DMS 273 treated with DMSO at 0.1 percent for 48 hours (cell line): Measurements from ENCODE around the gene CAPN12.

Source experiments
- DNase-seq: peaks from one replicate; lab custom pipeline; 2025; lab: John Stamatoyannopoulos, UW

The CAPN12 gene

DNA sequence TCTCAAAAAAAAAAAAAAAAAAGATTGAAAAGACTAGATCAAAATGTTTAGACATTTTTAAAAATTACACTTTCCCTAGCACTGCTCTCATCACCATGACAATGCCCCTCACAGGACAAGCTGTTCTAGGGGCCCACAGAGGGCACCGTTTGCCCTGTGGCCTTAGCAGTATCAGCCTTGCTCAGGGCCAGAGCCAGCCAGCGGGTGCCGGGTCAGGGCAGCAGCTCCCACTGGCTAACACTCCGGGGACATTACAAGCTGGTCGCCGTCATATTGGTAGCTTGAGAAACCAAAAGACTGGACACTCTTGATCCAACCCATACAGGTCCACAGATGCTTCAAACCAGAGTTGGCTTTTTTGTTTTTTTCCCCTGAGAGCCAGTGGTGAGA, 18.0 kb downstream of the CAPN12 start:
- DNase-seq, result no peak

DNA sequence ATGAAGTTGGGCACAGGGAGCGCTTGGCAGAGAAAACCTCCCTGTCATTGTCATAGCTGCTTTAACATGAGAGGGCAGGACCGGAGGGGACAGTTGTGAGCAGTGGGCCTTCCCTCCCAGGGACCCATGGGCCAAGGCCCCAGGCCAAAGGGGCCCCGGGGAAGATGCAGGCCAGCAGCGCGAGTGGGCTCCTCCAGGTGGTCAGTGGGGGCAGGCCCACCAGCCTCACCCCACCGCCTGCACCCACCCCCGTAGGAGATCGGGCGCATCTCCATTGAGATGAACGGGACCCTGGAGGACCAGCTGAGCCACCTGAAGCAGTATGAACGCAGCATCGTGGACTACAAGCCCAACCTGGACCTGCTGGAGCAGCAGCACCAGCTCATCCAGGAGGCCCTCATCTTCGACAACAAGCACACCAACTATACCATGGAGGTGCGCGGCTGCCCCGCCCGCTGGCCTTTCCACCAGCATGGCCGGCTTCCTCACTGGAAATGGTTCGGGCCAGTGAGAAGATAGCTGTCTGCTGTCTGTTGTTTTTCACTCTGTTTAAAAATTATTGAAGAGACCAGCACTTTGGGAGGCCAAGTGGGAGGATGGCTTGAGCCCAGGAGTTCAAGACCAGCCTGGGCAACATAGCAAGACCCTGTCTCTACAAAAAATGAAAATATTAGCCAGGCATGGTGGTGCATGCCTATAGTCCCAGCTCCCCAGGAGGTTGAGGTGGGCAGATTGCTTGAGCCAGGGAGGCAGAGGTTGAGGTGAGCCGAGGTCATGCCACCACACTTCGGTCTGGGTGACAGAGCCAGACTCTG, 18.6 kb downstream of the CAPN12 start:
- DNase-seq, result no peak

DNA sequence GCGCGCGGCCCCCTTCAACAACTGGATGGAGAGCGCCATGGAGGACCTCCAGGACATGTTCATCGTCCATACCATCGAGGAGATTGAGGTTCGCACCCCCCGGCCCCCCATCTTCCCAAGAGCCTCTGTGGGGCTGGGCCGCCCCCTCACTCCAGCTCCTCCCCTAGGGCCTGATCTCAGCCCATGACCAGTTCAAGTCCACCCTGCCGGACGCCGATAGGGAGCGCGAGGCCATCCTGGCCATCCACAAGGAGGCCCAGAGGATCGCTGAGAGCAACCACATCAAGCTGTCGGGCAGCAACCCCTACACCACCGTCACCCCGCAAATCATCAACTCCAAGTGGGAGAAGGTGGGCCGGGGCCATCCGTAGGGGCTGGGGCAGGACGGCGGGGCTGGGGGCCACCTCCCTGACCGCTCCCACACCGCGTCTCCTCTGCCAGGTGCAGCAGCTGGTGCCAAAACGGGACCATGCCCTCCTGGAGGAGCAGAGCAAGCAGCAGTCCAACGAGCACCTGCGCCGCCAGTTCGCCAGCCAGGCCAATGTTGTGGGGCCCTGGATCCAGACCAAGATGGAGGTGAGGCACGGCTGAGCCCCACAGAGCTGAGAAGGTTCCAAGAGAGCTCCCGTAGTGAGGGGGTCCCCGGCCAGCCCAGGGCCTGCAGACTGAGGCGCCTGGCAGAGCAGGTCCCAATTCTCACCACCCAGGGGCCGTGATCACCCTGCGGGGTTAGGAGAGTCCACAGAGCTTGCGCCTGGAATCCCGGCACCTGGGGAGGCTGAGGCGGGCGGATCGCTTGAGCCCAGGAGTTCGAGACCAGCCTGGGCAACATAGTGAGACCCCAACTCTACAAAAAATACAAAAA, 20.1 kb downstream of the CAPN12 start:
- no peak for DNase-seq

DNA sequence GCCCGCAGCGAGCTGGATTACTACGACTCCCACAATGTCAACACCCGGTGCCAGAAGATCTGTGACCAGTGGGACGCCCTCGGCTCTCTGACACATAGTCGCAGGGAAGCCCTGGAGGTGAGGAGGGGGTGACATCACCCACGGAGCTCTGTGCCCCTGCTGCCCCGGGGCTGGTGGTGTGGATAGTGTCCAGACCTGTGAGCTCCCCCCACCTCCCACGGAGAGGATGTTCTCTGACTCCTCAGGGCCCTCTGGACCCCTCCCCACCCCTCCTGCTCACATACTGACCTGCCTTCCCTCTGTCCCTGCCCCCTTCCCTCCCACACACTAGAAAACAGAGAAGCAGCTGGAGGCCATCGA, 20.7 kb downstream of the CAPN12 start:
- no peak for DNase-seq

DNA sequence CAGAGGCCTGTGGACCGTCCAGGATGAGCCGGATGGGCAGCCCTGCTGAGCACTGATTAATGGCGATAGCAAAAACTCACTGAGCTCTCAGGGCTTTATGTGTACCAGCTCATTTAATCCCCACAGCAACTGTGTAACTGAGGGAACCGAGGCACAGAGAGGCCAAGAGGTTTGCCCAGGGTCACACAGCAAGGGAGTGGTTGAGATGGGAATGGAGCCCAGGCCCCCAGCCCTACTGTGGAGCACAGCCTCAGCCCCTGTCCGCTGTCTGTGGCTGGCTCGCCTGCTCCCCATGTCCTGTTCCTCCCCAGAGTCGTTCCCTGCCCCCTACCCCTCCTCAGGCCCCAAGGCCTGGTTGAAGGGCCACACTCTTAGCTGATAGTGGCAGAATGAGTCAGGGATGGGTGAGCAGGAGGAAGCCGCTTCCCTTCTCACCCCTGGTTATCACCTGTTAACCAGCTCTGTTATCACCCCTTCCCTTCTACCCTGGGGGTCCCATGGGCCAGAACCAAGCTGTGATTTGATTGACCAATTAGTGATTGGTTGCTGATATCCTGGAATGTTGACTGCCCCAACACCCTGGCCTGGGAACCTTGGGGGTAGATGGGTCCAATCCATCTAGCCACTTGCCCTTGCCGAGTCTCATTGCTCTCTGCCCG, 21.2 kb downstream of the CAPN12 start:
- no peak for DNase-seq

DNA sequence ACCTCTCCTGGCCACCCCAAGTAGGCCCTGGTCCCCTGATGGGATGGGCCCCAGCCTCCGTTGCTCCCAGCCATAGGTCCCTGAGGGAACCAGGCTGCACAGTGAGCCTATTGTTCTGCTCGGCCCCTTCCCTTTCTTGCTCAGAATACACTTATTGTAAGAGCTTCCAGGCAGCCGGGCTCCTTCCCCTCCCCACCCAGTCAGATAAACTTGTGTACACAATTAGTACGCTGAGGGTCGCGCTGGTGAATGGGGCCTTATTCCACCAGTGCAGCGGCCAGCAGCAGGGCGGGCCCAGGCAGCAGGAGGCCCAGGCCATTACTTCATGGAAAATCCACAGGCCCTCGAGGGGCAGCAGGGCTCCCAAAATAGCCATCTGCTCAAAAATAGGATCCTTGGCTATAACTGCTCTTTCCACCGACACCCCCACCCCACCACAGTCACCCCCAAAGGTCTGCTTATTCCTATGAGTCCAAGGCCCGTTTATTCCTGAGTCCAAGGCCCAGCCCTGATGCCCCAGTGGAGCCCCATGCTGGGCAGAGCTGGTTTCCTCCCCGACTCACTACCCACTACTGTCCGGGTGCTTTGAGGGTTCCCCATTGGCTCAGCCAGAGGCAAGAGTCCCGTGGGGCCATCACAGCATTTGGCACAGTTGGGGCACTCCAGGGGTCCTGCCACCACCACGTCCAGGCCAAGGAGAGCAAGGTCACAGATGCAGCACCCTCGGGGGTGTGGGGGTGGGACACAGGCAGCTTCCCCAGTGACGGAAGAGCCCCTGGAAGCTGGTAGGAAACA, 22.1 kb downstream of the CAPN12 start:
- DNase-seq, result no peak

DNA sequence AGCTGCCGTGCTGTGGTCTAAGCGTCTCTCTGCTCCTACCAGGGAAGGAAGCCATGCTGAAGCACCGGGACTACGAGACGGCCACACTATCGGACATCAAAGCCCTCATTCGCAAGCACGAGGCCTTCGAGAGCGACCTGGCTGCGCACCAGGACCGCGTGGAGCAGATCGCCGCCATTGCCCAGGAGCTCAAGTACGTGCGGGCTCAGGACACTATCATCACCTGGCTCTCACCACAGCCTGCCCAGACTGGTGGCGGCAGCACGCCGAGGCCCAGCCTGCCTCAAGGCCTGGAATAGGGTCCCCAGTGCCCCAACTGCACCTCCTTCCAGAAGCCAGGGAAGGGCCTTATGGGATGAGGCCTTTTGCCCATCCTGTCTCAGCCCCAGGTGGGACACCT, 22.8 kb downstream of the CAPN12 start:
- no peak for DNase-seq

DNA sequence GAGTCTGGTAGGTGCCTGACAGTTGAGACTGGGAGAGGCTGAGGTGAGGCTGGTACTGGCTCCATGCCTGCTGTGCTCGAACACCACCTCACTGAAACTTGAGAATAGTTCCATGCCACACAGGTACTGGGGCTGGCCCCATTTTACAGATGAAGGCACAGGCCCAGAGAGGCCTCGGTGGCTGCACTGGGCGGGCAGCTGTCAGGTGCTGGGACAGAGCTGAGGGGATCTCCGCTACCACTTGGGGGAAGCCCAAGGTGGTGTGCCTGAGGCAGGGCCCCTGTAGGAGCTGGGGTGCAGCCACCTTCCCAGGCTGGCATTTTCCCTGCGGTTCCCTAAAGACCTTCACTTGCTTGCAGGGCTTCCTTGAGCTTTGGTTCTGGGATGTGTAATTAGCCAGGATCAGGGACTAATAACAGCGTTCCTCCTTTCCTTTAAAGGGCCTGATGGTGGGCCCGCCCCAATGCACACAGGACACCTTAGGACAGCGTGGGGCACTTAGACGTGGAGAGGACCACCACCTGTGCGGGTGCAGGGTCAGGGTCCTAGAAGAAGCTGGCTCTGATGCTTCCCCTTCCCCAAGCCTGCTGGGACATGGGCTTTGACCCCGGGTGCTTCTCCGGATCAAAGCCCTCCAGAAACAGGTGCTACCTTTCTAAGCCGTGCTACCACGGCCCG, 23.6 kb downstream of the CAPN12 start:
- DNase-seq, result no peak

DNA sequence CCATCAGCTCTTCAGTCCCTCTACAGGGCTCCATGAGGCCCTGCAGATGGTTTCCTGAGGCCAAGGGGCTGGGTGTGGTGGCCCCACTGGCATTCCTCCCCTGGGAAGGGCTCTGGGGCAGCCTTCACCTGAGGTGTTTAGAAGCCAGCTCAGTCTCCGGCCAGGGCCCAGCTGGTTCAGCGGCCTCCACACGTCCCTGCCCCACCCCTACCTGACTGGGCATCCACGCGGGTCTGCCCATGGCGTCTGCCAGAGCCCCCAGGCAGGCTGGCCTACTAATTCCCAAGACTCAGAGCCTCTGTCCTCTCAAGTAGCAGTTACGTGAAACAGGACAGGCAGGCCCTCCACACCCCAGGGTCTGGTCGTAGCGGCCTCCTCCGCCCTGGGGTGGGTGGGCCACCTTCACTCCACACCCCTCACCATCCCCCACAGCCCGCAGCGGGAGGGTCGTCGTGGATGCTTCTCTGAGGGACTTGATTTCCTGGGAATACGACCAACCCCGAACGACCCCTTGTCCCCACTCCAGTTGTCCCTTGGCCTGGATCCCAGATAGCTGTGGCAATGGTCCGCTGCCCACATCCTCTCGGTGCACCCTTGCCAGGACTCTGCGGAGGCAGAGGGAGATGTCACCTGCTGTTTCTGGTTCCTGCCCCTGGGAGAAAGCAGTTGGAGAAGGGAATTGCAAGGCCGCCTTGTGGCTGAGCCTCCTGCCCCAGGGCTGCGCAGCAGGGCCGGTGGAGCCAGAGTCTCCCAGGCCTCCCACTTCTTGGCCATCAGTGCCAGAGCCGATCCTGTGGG, 24.3 kb downstream of the CAPN12 start:
- no peak for DNase-seq

DNA sequence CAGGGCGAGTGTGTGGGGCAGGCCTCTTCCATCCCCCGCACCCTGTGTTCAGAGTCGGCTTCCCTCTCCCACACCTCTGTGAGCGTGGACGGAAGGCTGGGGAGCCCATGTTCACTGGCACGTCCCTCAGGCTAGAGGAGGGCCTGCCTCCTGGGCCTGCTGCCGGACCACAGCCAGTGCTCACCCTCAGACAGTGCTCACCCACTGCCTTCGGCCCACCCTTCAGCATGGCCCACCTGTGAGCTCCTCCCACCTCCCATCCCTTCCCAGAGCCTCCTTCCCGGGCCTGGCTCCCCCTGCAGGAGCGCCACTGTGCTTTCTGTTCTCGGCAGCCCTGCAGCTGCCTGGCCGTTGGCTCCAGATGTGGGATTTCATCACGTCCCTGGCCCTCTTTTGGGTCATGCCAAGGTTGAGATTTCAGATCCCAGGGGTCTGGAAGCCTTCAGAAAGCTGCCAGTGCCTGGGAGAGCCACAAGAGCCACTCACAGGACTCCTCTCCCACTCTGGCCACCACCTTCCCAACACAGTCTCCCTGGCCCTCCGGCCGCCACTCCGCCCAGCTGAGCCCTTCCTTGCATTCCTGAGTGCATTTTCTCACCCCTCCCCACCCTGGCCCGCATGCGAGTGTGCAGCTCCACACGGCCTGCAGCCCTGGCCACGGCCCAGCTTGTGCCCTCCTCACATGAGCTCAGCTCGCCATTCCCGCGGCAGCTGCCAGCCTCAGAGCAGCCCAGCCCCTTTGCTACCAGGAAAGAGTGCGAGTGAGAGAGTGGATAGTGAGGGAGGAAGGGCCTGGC, 25.3 kb downstream of the CAPN12 start:
- DNase-seq, result no peak

DNA sequence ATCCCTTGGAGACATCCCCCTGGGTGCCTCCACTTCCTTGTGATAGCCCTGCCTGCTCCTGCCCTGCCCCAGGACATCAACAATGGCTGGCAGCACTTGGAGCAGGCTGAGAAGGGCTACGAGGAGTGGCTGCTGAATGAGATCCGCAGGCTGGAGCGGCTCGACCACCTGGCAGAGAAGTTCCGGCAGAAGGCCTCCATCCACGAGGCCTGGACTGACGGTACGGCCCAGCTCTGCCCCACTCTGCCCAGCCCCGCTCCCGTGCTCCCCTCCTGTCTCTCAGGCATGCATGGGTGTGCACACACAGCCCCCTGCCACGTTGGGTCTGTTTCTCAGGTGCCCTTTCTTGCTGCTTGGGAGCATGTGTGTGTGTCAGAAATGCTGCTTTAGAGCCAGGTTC, 26.4 kb downstream of the CAPN12 start:
- DNase-seq, result no peak

DNA sequence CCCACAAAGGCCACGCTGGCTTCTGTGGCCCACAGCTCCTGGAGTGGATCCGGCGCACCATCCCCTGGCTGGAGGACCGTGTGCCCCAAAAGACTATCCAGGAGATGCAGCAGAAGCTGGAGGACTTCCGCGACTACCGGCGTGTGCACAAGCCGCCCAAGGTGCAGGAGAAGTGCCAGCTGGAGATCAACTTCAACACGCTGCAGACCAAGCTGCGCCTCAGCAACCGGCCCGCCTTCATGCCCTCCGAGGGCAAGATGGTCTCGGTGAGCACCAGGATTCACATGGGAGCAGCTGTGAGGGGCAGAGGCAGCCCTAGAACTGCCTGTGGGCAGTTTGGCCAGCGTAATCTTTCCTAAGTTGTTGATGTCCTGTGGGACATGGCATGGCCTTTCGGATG, 27.2 kb downstream of the CAPN12 start:
- DNase-seq, result no peak

DNA sequence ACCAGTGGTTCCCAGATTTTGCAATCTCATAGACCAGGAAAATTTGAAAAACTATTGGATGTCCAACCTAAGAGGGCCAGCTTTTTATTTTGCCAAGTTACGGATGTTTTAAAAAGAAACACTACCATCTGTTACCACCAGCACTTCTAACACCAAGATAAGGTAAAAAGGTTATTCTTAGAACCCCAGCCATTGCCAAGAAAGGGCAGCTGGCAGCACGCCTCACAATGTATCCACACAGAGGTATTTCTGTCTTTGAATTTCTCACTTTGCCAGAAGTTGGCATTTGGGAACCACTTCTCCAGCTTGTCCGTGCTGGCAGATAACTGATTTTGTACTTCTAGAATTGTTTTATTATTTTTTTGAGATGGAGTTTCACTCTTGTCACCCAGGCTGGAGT, 28.7 kb downstream of the CAPN12 start:
- DNase-seq, result peak; percentile 72

DNA sequence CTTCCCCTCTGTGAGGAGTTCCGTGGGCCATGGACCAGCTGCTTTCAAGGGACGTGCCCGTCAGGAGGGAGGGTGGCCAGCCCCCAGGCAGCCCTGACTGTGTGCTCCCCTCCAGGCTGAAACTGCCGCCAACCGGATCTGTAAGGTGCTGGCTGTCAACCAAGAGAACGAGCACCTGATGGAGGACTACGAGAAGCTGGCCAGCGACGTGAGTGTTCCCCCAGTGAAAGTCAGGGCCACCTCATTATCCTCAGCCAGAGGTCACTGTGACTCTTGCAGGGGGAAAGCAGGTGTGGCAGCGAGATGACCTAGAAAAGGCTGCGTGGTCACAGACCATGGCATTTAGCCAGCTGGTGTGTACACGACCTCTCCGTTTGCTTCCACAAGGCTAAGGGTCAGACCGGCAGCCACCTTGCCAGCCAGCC, 29.9 kb downstream of the CAPN12 start:
- DNase-seq, result no peak

DNA sequence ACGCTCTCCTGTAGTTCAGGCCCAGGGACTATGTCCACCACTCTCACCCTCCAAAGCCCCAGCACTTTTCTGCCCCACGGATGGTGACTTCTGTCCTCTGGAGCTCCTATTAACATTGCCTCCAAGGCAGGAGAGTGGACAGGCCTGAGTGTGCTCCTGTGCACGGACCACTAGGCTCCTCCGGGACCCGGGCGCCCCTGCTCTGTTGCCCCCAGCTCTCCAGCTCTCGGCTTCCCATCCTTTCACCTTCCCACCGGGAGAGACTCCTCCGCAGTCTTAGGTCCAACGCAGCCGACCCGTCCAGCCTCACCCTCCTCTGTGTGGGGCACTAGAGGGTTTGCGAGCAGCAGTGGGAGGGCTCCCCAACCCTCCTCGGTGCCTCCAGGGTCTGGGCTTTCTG, 30.4 kb downstream of the CAPN12 start:
- no peak for DNase-seq

DNA sequence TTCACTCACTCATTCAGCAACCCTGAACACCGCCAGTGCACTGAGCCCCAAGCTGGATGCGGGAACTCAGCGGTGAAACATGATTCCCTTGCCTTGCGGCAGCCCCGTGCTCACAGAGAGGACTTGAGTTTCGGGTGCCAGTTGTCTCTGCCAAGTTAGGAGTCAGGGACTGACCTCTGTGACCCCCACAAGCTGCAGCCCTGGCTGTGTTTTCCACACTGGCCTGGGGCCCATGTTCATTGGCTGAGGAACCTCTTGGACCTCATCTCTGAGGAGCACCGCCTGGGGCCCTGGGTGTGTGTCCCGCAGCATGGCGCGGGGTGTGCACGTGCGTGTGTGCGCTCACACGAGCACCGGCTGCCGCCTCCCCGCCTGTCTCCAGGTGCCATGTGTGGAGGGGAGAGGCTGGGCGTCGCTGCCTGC, 31.0 kb downstream of the CAPN12 start:
- DNase-seq, result peak; percentile 25

DNA sequence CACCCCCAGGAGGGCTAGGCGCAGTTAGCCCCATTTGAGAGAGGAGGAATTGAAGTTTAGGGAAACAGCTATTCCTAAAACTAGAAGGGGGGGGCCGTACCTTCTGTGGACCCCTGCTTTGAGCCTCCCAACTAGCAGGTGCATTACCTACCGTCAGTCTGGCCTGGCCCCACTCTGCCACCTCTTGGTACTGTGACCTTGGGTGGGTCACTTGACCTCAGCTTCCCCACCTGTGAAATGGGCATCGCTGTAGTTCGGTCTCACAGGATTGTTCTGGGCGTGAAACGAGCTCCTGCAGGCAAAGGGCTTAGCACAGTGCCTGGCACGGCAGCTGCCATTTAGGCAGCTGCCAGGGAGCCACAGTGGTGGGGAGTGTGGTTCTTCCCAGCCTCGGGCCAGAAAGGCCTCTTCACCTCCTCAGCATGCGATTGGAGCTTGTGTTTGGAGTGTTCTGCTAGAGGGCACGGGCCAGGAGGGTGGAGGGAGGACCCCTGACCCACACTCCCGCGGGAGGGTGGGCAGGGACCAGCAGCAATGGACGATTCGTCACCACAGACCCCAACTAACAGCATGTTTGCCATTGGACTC, 32.0 kb downstream of the CAPN12 start:
- DNase-seq, result no peak

DNA sequence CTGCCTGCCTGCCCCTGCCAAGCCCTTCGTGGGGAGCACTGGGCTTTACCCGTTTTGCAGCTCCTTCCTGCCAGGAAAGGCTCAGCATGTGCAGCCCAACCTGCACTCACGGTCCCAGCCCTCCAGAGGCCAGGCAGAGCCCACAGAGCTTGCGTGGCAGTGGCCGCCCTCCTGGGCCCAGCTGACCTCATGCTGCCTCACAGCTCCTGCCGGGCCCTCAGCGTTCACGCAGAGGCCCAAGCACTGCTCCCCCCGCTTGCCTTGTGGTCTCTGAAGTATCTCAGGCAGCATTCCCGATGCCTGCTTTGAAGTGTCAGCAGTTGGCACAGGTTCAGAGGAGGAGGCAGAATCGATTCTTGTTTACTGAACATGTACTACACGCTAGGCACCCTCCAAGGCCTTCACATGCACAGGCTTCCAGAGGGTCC, 32.5 kb downstream of the CAPN12 start:
- no peak for DNase-seq
